Lung (tissue), 12 donors: ENCODE results near the gene DAPK2. TPM values are rescaled to one million over a fixed set of nuclear protein-coding genes. Genes with fewer than 3 reads are reported as not detected.

Source experiments
- ATAC-seq: fragments of 200-7000 bp; cut with Tn5 transposase; one replicate; pipeline ENCODE4 v1.9.1; 2020; ENCODE audit warnings: moderate number of reproducible peaks; ENCODE audit not compliant: insufficient read depth, low FRiP score
- DNase-seq, 3 donors: peaks; one replicate each; pipeline ENCODE4 v3.0.0-alpha.2; 2013 to 2017
- H3K27ac ChIP-seq, 2 donors: one replicate each; pipeline ENCODE4 v1.5.1; 2013; ENCODE audit warnings: mild to moderate bottlenecking in 2 of 2, moderate library complexity in 2 of 2, control low read depth in 1 of 2, inconsistent platforms in 1 of 2, low read depth in 1 of 2, low read length in 1 of 2
- H3K27me3 ChIP-seq, 3 donors: one replicate each; pipeline ENCODE4 v1.5.1; 2013; ENCODE audit warnings: low read length in 2 of 3; ENCODE audit not compliant: control insufficient read depth in 3 of 3, insufficient read depth in 3 of 3
- H3K36me3 ChIP-seq, 4 donors: one replicate each; pipeline ENCODE4 v1.5.1; 2013; ENCODE audit warnings: low read length in 4 of 4, mild to moderate bottlenecking in 1 of 4, moderate library complexity in 1 of 4; ENCODE audit not compliant: control insufficient read depth in 4 of 4, insufficient read depth in 4 of 4
- H3K4me1 ChIP-seq, 5 donors: one replicate each; pipeline ENCODE4 v1.5.1; 2013; ENCODE audit warnings: low read length in 5 of 5, mild to moderate bottlenecking in 2 of 5, moderate library complexity in 1 of 5; ENCODE audit not compliant: control insufficient read depth in 5 of 5, insufficient read depth in 5 of 5
- H3K4me3 ChIP-seq: one replicate; pipeline ENCODE4 v1.5.1; 2013; ENCODE audit warnings: mild to moderate bottlenecking, control low read depth, moderate library complexity
- H3K9ac ChIP-seq, 2 donors: one replicate each; pipeline ENCODE4 v1.5.1; 2013; ENCODE audit warnings: low read length in 2 of 2, control low read depth in 1 of 2; ENCODE audit not compliant: insufficient read depth in 1 of 2
- H3K9me3 ChIP-seq, 4 donors: one replicate each; pipeline ENCODE4 v1.5.1; 2013; ENCODE audit warnings: low read length in 3 of 4, mild to moderate bottlenecking in 1 of 4, moderate library complexity in 1 of 4; ENCODE audit not compliant: control insufficient read depth in 4 of 4, insufficient read depth in 3 of 4
- whole genome bisulfite sequencing, 2 donors: extraction: QIAGEN DNeasy Blood & Tissue Kit; methylation state at CpG; one replicate each; pipeline ENCODE4 v1.1.7; 2013; 5-methylcytosine and 5-hydroxymethylcytosine counted together
- polyA plus RNA-seq, 2 donors: library from polyadenylated mRNA; stranded (reverse); fragments of 200-250 nt; gene quantifications; one replicate each; pipeline ENCODE4 v1.2.1, GENCODE V29; 2013
- total RNA-seq, 2 donors: library from RNA; depleted of rRNA in 1 of 2; stranded (reverse); fragments of >200 nt in 1 of 2; gene quantifications; one replicate each; pipeline ENCODE4 v1.2.1, GENCODE V29; 2014 to 2021
- TF ChIP-seq, protein P1 (sequence below): IDR thresholded peaks from 2 replicates; pipeline ENCODE4 v1.5.1; 2012; ENCODE audit warnings: mild to moderate bottlenecking; ENCODE audit errors: control extremely low read depth, extremely low read depth
- donor health status: control.
- donor health status: control.
- donor health status: Bipolar disorder and iron deficiency.
- donor health status: healthy.
- donor health status: DM: yes; HTN: yes; CAD: no.

The DAPK2 gene
- total and polyA plus RNA-seq, 4 donors = 20.5 to 59.0 (median 49.1) TPM

DNA sequence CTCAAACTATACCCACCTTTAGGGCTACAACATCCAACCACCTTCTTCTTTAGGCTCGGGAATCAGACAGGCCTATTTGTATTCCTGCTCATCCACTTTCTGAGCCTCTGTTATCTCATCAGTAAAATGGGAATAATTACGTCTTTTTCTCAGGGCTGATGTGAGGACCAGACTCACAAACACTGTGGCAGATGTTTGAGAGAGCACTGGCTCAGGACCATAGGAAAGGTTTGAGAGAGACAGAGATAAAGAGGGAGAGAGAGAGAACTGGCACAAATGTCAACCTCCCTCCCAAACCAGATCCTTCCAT lies 4.8 kb upstream of the DAPK2 start:
- WGBS, 2 donors = 97 to 100% methylated on average over 2 of the region's 2 CpGs
- no peaks in the 10 kb centered on the region for H3K9me3 ChIP-seq
- H3K9ac ChIP-seq = no peak overlapping the region
- no peaks in the 10 kb centered on the region for H3K36me3 ChIP-seq
- DNase-seq (no peak), ATAC-seq (no peak)
- no peak overlapping the region for H3K27ac ChIP-seq
- no peaks in the 10 kb centered on the region for H3K27me3 ChIP-seq
- H3K4me1 ChIP-seq = peaks cover 0 to 12% (median 9%) of the 10 kb centered on the region in 5 donors
- no peak overlapping the region for H3K4me3 ChIP-seq
- TF ChIP-seq, protein P1, sequence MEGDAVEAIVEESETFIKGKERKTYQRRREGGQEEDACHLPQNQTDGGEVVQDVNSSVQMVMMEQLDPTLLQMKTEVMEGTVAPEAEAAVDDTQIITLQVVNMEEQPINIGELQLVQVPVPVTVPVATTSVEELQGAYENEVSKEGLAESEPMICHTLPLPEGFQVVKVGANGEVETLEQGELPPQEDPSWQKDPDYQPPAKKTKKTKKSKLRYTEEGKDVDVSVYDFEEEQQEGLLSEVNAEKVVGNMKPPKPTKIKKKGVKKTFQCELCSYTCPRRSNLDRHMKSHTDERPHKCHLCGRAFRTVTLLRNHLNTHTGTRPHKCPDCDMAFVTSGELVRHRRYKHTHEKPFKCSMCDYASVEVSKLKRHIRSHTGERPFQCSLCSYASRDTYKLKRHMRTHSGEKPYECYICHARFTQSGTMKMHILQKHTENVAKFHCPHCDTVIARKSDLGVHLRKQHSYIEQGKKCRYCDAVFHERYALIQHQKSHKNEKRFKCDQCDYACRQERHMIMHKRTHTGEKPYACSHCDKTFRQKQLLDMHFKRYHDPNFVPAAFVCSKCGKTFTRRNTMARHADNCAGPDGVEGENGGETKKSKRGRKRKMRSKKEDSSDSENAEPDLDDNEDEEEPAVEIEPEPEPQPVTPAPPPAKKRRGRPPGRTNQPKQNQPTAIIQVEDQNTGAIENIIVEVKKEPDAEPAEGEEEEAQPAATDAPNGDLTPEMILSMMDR = no peak

DNA sequence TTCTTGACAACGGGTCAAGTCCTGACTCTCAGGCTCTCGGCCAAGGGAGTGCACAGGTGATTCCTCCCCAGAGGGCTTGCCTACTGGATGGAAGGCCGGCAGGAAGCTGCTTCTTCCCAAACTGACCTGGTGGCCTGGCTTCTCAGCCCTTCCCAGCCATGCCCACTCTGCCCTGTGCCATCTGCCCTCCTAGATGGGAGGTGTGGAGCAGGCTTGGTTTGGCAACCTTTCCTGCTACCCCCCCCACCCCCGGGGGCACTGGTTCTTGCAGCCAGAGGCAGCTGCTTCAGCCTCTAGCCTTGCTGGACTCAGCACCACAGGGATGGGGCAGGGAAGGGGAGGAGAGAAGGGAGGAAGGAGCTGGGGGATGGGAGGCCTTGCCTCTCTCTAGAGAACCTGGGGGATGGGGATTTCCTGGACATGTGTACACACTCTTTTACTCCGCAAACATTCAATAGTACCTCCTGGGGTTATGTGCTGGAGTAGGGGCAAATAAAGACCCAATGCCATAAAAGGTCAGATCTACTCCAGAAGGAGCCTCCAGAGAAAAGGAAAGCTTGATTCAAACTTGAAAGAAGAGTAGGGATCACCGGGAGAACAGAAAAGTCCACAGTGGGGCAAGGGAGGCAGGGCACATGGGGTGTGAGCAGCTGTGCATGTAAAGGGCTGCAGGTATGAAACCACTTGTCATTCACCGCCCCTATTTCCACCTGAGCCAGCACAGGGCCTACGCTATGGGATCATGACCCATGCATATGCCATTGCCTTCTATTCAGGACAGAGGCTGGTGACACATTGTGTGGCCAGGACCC lies 4.2 kb upstream of the DAPK2 start:
- Histone ChIP-seq H3K4me3 (no peak overlapping the region), H3K27ac (no peak overlapping the region), H3K9me3 (no peaks in the 10 kb centered on the region), H3K9ac (no peak overlapping the region), H3K27me3 (no peaks in the 10 kb centered on the region), H3K4me1 (peaks cover 0 to 13% (median 9%) of the 10 kb centered on the region in 5 donors), H3K36me3 (no peaks in the 10 kb centered on the region)
- TF ChIP-seq, protein P1 = no peak
- ATAC-seq = no peak
- DNase-seq = peak in 1 of 3 donors; percentile 55
- 56 to 57% methylated on average over 8 of the region's 8 CpGs for WGBS, 2 donors

- TF ChIP-seq, protein P1 = no peak
- no peak overlapping the region for H3K9ac ChIP-seq
Measured at GRCh38 chr15:64048781-64049460, 2.6 kb upstream of the DAPK2 start.

More at GRCh38 chr15:64048781-64049460, 2.6 kb upstream of the DAPK2 start:
- no peaks in the 10 kb centered on the region for H3K9me3 ChIP-seq
- ATAC-seq = no peak
- WGBS, 2 donors = 43 to 76% methylated on average over 1 of the region's 1 CpG
- no peaks in the 10 kb centered on the region for H3K36me3 ChIP-seq
- no peak overlapping the region for H3K4me3 ChIP-seq
- H3K27me3 ChIP-seq = no peaks in the 10 kb centered on the region
- peaks cover 2 to 21% (median 14%) of the 10 kb centered on the region in 5 donors for H3K4me1 ChIP-seq
- DNase-seq = no peak
- no peak overlapping the region for H3K27ac ChIP-seq
